GM12892 (cell line): ENCODE results near the gene KCNS3.

Experiments
- DNase-seq: peaks from one replicate; pipeline ENCODE4 v3.0.0; 2011; ENCODE audit not compliant: insufficient read length
- FAIRE-seq: peaks from 2 replicates; lab custom pipeline; 2011; peaks lifted over from hg19 to GRCh38; lab: Jason Lieb, UNC
- POLR2A ChIP-seq: IDR thresholded peaks from 2 replicates; pipeline ENCODE4 v1.6.1; 2011; ENCODE audit warnings: low read depth, low read length, control low read depth
- POLR2AphosphoS5 ChIP-seq: IDR thresholded peaks from 2 replicates; pipeline ENCODE4 v1.6.1; 2011; ENCODE audit warnings: low read depth, low read length, control low read depth
- TAF1 ChIP-seq: IDR thresholded peaks from 2 replicates; pipeline ENCODE4 v1.6.1; 2011; ENCODE audit warnings: low read depth, mild to moderate bottlenecking, control low read depth, low read length, borderline replicate concordance

The KCNS3 gene

DNA sequence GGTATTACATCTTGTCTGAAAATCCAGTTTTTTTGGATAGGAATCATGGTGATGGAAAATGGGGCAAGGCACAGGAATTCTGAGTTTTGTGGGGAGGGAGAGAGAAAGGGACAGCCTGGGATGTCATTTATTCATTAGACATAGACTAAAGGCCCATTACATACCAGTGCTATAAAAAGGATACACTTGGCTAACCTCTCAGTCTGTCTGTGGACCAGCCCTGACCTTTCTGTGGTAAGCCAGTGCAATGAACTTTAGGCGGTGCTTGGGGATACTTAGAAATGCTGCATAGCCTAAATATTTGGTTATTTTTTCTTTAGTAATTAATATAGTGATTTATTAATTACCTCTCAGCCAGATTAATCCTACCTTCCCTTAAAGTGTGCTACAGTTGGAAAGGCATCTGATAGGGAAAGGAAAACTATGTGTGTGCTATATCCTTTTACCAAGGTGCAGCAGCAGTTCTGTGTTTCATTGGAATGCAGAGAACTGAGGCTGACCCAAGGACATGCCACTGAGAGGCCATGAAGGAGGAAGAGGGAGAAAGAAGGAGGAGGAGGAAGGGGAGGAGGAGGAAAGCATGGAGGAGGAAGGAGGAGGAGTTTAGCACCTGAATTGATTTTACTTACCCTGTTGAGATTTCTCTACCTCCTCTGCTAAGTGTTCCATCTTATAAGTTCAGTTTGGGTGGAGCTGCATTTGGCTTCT, 37.5 kb downstream of the KCNS3 start:
- TF ChIP-seq POLR2A (no peak), POLR2AphosphoS5 (no peak), TAF1 (no peak)
- FAIRE-seq = no peak
- no peak for DNase-seq

GRCh38 chr2:17916584-17916983, 38.1 kb downstream of the KCNS3 start:
- DNase-seq = no peak
- no peak for FAIRE-seq
- TF ChIP-seq TAF1 (no peak), POLR2AphosphoS5 (no peak), POLR2A (no peak)

GRCh38 chr2:17918789-17919188, 40.3 kb downstream of the KCNS3 start:
- FAIRE-seq (no peak), DNase-seq (no peak)
- TF ChIP-seq POLR2AphosphoS5 = no peak

DNA sequence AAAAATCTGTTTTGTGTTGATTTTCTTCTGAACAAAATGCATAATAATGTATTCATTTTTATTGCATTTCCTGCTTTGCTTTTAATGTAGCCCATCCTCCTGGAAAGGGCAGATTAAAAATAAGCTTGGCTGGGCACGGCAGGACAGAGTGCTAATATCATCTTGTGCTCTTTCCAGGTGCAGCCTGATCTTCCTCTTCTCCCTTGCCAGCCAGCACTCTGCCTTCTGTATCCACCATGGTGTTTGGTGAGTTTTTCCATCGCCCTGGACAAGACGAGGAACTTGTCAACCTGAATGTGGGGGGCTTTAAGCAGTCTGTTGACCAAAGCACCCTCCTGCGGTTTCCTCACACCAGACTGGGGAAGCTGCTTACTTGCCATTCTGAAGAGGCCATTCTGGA, 52.3 kb downstream of the KCNS3 start:
- DNase-seq = no peak
- TF ChIP-seq TAF1 = no peak
- TF ChIP-seq POLR2AphosphoS5 = no peak
- TF ChIP-seq POLR2A = no peak
- no peak for FAIRE-seq

GRCh38 chr2:17933256-17933655, 54.8 kb downstream of the KCNS3 start:
- DNase-seq = no peak
- no peak for FAIRE-seq
- no peak for TF ChIP-seq TAF1
- TF ChIP-seq POLR2AphosphoS5 = no peak
- TF ChIP-seq POLR2A = no peak

GRCh38 chr2:17934721-17935120, 56.3 kb downstream of the KCNS3 start:
- FAIRE-seq (no peak), DNase-seq (no peak)
- TF ChIP-seq POLR2AphosphoS5 (no peak), TAF1 (no peak), POLR2A (no peak)

- DNase-seq (no peak), FAIRE-seq (no peak)
- TF ChIP-seq POLR2AphosphoS5 = no peak
- TF ChIP-seq TAF1 = no peak
- no peak for TF ChIP-seq POLR2A
These were observed 56.9 kb downstream of the KCNS3 start for GRCh38 chr2:17935242-17935885.

- DNase-seq (no peak), FAIRE-seq (no peak)
- TF ChIP-seq POLR2A (no peak), TAF1 (no peak), POLR2AphosphoS5 (no peak)
These were observed 58.1 kb downstream of the KCNS3 start for GRCh38 chr2:17936599-17936998.

GRCh38 chr2:17940091-17940630, 61.7 kb downstream of the KCNS3 start:
- no peak for TF ChIP-seq POLR2A
- TF ChIP-seq TAF1 = no peak
- no peak for TF ChIP-seq POLR2AphosphoS5
- FAIRE-seq = no peak

DNA sequence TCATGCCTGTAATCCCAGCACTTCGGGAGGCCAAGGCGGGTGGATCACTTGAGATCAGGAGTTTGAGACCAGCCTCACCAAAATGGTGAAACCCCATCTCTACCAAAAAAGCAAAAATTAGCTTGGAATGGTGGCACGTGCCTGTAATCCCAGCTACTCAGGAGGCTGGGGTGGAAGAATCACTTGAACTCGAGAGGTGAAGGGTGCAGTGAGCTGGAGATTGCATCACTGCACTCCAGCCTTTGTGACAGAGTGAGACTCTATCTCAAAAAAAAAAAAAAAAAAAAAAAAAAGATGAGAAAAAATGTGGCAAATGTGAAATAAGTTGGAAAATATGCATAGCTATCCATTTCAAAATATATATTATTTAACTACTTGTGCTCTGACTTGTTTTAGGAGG, 65.0 kb downstream of the KCNS3 start:
- no peak for FAIRE-seq
- DNase-seq = no peak
- TF ChIP-seq TAF1 (no peak), POLR2A (no peak), POLR2AphosphoS5 (no peak)

More at GRCh38 chr2:17940091-17940630, 61.7 kb downstream of the KCNS3 start:
- DNase-seq = no peak

DNA sequence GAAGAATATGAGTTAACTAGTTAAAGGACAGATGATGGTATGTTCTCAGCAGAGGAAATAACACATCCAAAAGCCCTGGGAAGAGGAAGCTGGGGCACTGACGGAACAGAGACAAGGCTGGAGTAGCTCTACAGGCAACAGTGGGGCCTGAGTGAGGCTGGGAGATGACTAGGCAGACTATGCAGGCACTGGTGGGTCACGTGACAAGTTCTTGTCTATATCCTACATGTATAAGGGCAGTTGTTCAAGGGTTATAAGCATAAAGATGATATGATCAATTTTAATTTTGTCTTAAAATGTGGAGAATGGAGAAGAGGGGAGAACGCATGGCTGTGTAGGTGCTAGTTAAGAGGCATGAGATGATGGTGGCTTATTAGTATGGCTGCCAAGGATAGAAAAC, 68.6 kb downstream of the KCNS3 start:
- FAIRE-seq (no peak), DNase-seq (no peak)
- no peak for TF ChIP-seq TAF1
- no peak for TF ChIP-seq POLR2AphosphoS5
- TF ChIP-seq POLR2A = no peak

DNA sequence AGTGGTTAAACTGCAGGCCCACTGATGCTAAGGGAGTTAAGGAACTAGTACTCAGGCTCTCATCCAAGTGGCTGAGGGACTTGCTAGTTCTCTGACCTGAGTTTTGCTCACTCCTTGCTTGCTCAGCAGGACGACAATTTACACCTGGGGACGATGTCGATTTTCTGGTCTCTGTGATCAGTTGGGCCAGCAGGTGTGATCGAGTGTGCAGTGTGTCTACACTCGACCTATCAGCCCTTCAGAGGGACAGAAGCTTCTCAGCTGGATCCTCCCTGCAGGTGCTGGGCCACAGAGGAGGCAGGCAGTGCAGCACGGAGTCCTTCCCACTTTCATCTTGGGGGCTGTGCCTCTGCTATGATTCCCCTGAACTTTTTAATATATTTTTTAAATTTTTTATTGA, 71.5 kb downstream of the KCNS3 start:
- TF ChIP-seq POLR2A (no peak), TAF1 (no peak)
- DNase-seq (no peak), FAIRE-seq (no peak)
